Astrocyte of the cerebellum (primary cell): ENCODE data around the gene TACR1.

Source experiments
- DNase-seq: peaks from one replicate; pipeline ENCODE4 v3.0.0-alpha.2; 2011; ENCODE audit warnings: low read depth
- H3K4me3 ChIP-seq: 2 replicates; pipeline ENCODE4 v1.5.1; 2011; ENCODE audit warnings: mild to moderate bottlenecking, low read depth, low read length, moderate library complexity
- in situ Hi-C: cut with HindIII; loops from 2 replicates; pipeline ENCODE4 v1.10.0; 2017; ENCODE audit warnings: low sequenced_read_pairs
- TF ChIP-seq, protein P1 (sequence below): IDR thresholded peaks from 2 replicates; pipeline ENCODE4 v1.5.1; 2012; ENCODE audit warnings: low read length, low read depth, moderate library complexity, mild to moderate bottlenecking; ENCODE audit errors: missing control alignments

Gene TACR1

DNA sequence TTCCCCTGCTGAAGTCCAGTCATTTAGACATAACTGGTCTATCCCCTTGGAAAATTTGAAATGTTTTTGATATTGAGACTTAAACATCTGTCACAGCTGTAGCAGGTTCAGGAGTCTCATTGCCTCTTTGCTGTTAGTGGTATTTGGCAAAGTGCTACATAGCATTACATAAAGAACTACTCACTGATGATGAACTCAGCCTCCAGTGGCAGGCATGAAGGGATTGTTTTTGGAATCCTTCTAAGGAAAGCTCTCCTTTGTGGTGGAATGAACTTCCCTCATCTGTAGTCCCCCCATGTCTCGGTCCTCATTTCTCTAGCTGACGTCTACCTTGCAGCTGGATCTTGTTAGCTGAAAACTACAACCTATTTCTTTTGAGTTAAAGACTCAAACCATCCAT is 111.6 kb downstream of the TACR1 start:
- in situ Hi-C loops, result no loop called here
- no peak for DNase-seq
- no peak overlapping the region for H3K4me3 ChIP-seq
- TF ChIP-seq, protein P1, sequence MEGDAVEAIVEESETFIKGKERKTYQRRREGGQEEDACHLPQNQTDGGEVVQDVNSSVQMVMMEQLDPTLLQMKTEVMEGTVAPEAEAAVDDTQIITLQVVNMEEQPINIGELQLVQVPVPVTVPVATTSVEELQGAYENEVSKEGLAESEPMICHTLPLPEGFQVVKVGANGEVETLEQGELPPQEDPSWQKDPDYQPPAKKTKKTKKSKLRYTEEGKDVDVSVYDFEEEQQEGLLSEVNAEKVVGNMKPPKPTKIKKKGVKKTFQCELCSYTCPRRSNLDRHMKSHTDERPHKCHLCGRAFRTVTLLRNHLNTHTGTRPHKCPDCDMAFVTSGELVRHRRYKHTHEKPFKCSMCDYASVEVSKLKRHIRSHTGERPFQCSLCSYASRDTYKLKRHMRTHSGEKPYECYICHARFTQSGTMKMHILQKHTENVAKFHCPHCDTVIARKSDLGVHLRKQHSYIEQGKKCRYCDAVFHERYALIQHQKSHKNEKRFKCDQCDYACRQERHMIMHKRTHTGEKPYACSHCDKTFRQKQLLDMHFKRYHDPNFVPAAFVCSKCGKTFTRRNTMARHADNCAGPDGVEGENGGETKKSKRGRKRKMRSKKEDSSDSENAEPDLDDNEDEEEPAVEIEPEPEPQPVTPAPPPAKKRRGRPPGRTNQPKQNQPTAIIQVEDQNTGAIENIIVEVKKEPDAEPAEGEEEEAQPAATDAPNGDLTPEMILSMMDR, result no peak

DNA sequence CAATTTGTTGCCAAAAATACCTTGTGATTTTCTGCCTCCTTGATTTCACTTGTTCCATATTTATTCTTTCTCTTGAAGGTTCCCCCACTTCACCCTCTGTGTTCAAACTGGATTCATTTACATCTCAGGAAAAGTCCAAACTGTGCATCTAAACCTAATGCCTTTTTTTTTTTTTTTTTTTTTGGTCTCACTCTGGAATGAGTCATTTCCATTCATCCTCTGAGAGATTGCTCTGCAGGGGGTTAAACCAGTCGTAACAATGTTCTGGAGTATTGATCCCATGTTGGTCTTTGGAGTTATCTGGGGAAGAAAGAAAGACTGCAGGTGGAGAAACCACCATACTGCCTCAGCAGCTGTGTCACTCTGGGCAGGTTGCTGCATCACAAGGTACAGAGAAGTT is 119.7 kb downstream of the TACR1 start:
- peak; percentile 31 for DNase-seq
- TF ChIP-seq, protein P1, result no peak
- H3K4me3 ChIP-seq, result no peak overlapping the region
- in situ Hi-C loops, result no loop called here

DNA sequence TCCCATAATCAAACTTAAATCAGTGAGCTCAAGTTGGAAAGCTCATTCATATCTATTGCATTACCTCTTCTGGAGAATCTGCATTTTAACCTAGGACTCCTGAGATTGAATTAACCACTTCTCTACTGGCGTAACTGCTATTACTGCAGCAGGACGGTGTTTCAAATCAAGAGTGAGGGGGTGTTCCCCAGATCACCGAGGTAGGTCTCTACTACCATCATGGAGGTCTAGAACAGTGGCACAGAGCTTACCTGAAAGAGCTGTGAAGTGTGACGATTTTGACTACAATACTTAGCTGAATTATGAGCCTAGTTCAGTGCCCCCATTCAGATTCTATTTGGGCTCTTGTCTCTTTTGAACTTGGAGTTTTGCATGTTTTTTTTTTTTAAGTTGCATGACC is 121.4 kb downstream of the TACR1 start:
- DNase-seq, result no peak
- in situ Hi-C loops, result no loop called here
- H3K4me3 ChIP-seq, result no peak overlapping the region
- TF ChIP-seq, protein P1, result no peak

DNA sequence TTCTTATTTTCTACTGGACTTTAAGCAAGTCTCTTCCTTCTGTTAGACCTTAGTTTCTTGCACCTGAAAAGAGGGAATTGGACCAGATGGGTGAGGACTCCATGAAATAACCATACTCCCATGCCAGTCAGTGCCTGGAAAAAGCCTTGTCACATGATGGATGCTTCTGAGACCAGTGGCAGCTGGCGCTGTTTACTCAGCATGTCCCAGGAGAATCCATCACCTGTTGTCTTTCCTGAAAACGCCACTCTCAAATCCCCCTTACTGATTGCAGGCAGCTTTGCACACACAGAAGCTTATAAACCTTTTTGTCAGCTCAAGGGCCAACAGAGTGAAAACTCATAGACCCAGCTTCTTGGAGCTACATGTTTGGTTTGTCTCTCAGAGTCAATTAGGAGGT is 123.2 kb downstream of the TACR1 start:
- H3K4me3 ChIP-seq, result no peak overlapping the region
- no peak for DNase-seq
- TF ChIP-seq, protein P1, result no peak
- in situ Hi-C loops, result no loop called here

DNA sequence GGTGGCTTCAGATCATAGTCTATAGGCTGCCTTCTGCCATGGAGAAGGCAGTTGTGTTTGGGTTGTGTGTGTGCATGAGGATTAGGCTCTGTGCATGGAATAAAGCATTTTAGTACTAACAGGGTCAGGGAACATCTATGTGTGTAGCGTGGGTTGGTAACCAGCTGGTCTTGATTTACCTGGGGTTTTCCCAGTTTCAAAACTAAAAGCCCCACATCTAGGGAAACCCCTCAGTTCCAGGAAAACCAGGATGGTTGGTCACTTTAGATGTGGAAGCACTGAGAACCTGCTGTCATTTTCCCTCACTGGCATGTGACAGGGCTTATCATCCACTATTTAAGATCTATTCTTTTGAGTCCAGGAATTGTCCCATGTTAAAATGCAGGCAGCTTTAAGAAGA is 124.6 kb downstream of the TACR1 start:
- TF ChIP-seq, protein P1, result no peak
- in situ Hi-C loops, result no loop called here
- H3K4me3 ChIP-seq, result no peak overlapping the region
- DNase-seq, result no peak

DNA sequence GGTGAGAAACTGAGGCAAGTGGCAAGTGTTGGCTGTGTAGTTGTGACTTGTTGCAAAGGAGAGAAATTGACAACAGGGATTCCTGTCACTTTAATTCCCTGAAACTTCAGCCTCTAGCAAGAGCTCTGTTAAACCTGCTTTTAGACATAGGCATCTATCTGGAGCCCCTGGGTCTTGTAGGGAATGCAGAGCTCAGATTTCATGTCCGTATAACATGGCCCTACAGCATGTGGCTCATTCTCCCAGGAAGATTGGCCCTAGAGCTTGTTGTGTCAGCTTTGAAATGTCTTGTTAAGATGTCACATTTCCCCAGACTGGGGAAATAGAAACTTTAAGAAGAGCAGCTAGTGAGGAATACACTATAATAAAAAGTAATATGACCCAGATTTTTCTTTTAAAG is 125.1 kb downstream of the TACR1 start:
- TF ChIP-seq, protein P1, result no peak
- in situ Hi-C loops, result no loop called here
- DNase-seq, result no peak
- no peak overlapping the region for H3K4me3 ChIP-seq

DNA sequence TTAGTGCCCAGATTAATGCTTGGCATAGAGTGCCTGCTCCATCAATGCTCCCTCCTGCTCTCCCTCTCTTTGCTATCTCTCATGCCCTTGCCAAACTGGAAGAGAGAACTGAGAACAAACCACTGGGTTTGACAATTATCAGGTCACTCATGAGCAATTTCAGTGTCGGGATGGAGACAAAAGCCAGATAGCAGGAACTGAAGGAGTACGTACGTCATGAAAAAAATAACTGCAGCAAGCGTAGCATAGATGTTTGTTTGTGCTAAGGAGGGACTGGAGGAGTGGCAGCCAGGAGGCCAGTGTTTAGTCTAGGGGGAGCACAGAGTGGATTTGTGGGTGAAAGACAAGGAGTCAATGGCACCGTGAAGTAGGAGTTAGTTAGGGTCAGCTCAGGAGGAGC is 127.6 kb downstream of the TACR1 start:
- TF ChIP-seq, protein P1, result no peak
- in situ Hi-C loops, result no loop called here

More for the DNA sequence above, 127.6 kb downstream of the TACR1 start:
- DNase-seq, result no peak
- H3K4me3 ChIP-seq, result no peak overlapping the region
